Left lung (tissue), 10 donors: ENCODE data around the gene ARV1. TPM values are rescaled to one million over a fixed set of nuclear protein-coding genes. Genes with fewer than 3 reads are reported as not detected.
A peak's percentile ranks its signal among the peaks of the same experiment; 100 is the strongest.

ENCODE experiments used
- ATAC-seq: fragments of 200-7000 bp; cut with Tn5 transposase; one replicate; pipeline ENCODE4 v1.9.1; 2020; ENCODE audit warnings: moderate library complexity
- DNase-seq, 4 donors: peaks; one replicate each; pipeline ENCODE4 v3.0.0-alpha.2; 2013 to 2020
- H3K27ac ChIP-seq, 2 donors: fragments of 200-600 bp; sonication (generic) in 1 of 2; one replicate each; pipeline versions ENCODE4 v1.5.0 to v1.8.0; 2020 to 2021
- H3K27me3 ChIP-seq, 2 donors: fragments of 200-600 bp; sonication (generic) in 1 of 2; one replicate each; pipeline versions ENCODE4 v1.5.0 to v1.8.0; 2020 to 2021
- H3K36me3 ChIP-seq, 2 donors: fragments of 200-600 bp; sonication (generic) in 1 of 2; one replicate each; pipeline versions ENCODE4 v1.5.0 to v1.8.0; 2020 to 2021
- H3K4me1 ChIP-seq, 2 donors: fragments of 200-600 bp; one replicate each; pipeline ENCODE4 v1.8.0; 2021
- H3K4me3 ChIP-seq, 2 donors: fragments of 200-600 bp; sonication (generic) in 1 of 2; one replicate each; pipeline versions ENCODE4 v1.5.0 to v1.8.0; 2020 to 2021; ENCODE audit warnings: mild to moderate bottlenecking in 1 of 2
- H3K9me3 ChIP-seq, 2 donors: fragments of 200-600 bp; sonication (generic) in 1 of 2; one replicate each; pipeline versions ENCODE4 v1.5.0 to v1.8.0; 2020 to 2021
- intact Hi-C, 2 donors: fragments of 100-400 bp; cut with DNase I; formaldehyde crosslinking; loops; one replicate each; pipeline versions ENCODE4 v1.11.2 to v1.14.2; 2022
- polyA plus RNA-seq, 6 donors: library from polyadenylated mRNA; unstranded; fragments of 120-200 nt; gene quantifications; one replicate each; pipeline ENCODE4 v1.2.1, GENCODE V29; 2013; ENCODE audit not compliant: insufficient read length in 6 of 6
- total RNA-seq, 2 donors: library from RNA; stranded (reverse); fragmentation: NEBNext Ultra II Directional; extraction: Animal tissue kit (Norgen Biotek cat#: 25700); gene quantifications; one replicate each; pipeline ENCODE4 v1.2.1, GENCODE V29; 2021
- TF ChIP-seq, protein P1 (sequence below), 2 donors: fragments of 200-600 bp; sonication (generic) in 1 of 2; IDR thresholded peaks; one replicate each; pipeline versions ENCODE4 v1.5.0 to v1.8.0; 2021; ENCODE audit warnings: antibody characterized with exemption in 2 of 2
- donor health status: DM: no; HTN: yes; CAD: no.
- donor health status: DM: no; HTN: no; CAD: no.

Gene ARV1
- total and polyA plus RNA-seq, 8 donors: 16.9 to 25.8 (median 23.3) TPM

GRCh38 chr1:230985711-230986110 is 6.8 kb downstream of the ARV1 start:
- peaks cover 0 to 9% of the 10 kb centered on the region in 2 donors for H3K4me1 ChIP-seq
- peaks cover 0 to 27% of the 10 kb centered on the region in 2 donors for H3K36me3 ChIP-seq
- TF ChIP-seq, protein P1, sequence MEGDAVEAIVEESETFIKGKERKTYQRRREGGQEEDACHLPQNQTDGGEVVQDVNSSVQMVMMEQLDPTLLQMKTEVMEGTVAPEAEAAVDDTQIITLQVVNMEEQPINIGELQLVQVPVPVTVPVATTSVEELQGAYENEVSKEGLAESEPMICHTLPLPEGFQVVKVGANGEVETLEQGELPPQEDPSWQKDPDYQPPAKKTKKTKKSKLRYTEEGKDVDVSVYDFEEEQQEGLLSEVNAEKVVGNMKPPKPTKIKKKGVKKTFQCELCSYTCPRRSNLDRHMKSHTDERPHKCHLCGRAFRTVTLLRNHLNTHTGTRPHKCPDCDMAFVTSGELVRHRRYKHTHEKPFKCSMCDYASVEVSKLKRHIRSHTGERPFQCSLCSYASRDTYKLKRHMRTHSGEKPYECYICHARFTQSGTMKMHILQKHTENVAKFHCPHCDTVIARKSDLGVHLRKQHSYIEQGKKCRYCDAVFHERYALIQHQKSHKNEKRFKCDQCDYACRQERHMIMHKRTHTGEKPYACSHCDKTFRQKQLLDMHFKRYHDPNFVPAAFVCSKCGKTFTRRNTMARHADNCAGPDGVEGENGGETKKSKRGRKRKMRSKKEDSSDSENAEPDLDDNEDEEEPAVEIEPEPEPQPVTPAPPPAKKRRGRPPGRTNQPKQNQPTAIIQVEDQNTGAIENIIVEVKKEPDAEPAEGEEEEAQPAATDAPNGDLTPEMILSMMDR (IDR thresholded peaks at IDR 0.05): no peak
- H3K27ac ChIP-seq: no peak overlapping the region
- H3K27me3 ChIP-seq: no peaks in the 10 kb centered on the region
- no peaks in the 10 kb centered on the region for H3K9me3 ChIP-seq
- DNase-seq (no peak), ATAC-seq (no peak)
- H3K4me3 ChIP-seq: no peak overlapping the region
- intact Hi-C loops: no loop called here

- H3K36me3 ChIP-seq: peaks cover 0 to 30% of the 10 kb centered on the region in 2 donors
- no peak for DNase-seq
- TF ChIP-seq, protein P1 (IDR thresholded peaks at IDR 0.05): no peak
- no peaks in the 10 kb centered on the region for H3K27me3 ChIP-seq
- no peak overlapping the region for H3K27ac ChIP-seq
- intact Hi-C loops: no loop called here
- ATAC-seq: no peak
- no peaks in the 10 kb centered on the region for H3K9me3 ChIP-seq
- peaks cover 0 to 7% of the 10 kb centered on the region in 2 donors for H3K4me1 ChIP-seq
- no peak overlapping the region for H3K4me3 ChIP-seq
Measured at GRCh38 chr1:230986976-230987375, 8.1 kb downstream of the ARV1 start.

GRCh38 chr1:230987448-230987847 is 8.6 kb downstream of the ARV1 start:
- Histone ChIP-seq H3K9me3 (no peaks in the 10 kb centered on the region), H3K27ac (no peak overlapping the region), H3K27me3 (no peaks in the 10 kb centered on the region), H3K4me3 (no peak overlapping the region), H3K36me3 (peaks cover 0 to 31% of the 10 kb centered on the region in 2 donors), H3K4me1 (peaks cover 0 to 4% of the 10 kb centered on the region in 2 donors)
- TF ChIP-seq, protein P1 (IDR thresholded peaks at IDR 0.05): no peak
- DNase-seq (no peak), ATAC-seq (no peak)
- intact Hi-C loops: no loop called here

DNA sequence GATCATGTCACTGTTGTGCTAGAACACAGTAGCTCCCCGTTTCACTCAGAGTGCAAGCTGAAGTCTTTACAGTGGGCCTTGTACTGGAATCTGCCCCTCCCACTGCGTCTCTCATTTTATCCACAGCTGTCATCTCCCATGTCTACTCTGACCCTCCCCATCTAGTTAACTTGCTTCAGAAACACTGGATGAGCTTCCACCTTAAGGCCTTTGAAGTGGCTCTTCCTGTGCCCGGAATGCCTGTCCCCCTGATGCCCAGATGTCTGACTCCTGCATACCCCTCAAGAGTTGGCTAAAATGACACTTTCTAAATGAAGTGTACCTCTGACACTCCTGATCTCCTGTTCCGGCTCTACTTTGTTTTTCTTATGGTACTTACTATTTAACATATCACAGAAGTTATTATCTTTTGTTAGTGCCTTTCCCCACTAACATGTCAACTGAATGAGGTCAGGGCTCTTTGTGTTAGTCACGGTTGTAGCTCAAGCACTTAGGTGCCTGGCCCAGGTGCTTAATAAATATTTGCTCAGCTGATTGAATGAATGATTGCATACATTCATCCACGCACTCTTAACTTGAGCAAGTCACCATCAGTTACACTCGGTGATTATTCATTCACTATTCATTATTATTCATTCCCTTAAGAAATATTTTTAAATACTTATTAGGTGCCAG is 13.3 kb downstream of the ARV1 start:
- TF ChIP-seq, protein P1 (IDR thresholded peaks at IDR 0.05): no peak
- H3K27ac ChIP-seq: no peak overlapping the region
- ATAC-seq: peak; percentile 95
- no peaks in the 10 kb centered on the region for H3K9me3 ChIP-seq
- no peak overlapping the region for H3K4me3 ChIP-seq
- DNase-seq: peak in 1 of 4 donors; percentile 34
- H3K36me3 ChIP-seq: peaks cover 0 to 57% of the 10 kb centered on the region in 2 donors
- H3K27me3 ChIP-seq: no peaks in the 10 kb centered on the region
- no peaks in the 10 kb centered on the region for H3K4me1 ChIP-seq
- intact Hi-C loops: no loop called here

- TF ChIP-seq, protein P1 (IDR thresholded peaks at IDR 0.05): no peak
- ATAC-seq: no peak
- H3K27me3 ChIP-seq: no peaks in the 10 kb centered on the region
- H3K4me3 ChIP-seq: no peak overlapping the region
- no peak for DNase-seq
- intact Hi-C loops: no loop called here
- H3K36me3 ChIP-seq: peaks cover 0 to 82% of the 10 kb centered on the region in 2 donors
- H3K27ac ChIP-seq: no peak overlapping the region
- no peaks in the 10 kb centered on the region for H3K4me1 ChIP-seq
- H3K9me3 ChIP-seq: no peaks in the 10 kb centered on the region
Measured at GRCh38 chr1:230994860-230995259, 16.0 kb downstream of the ARV1 start.
